CD4-positive, CD25-positive, alpha-beta regulatory T cell (primary cell): ENCODE measurements around the gene LY9. TPM values are rescaled to one million over a fixed set of nuclear protein-coding genes. Genes with fewer than 3 reads are reported as not detected.

Source experiments
- ATAC-seq, 2 donors: fragments of 150-1000 bp; cut with Tn5 transposase; one replicate each; pipeline ENCODE4 v1.10.0; 2021; ENCODE audit warnings: low read depth in 2 of 2, moderate number of reproducible peaks in 2 of 2, moderate library complexity in 1 of 2
- DNase-seq, 3 donors: peaks; one replicate each; pipeline versions ENCODE4 v3.0.0 to v3.0.0-alpha.2; 2012 to 2022; ENCODE audit warnings: mixed read lengths in 1 of 3
- H3K27ac ChIP-seq: one replicate; pipeline ENCODE4 v1.7.0; 2013; ENCODE audit warnings: mild to moderate bottlenecking, low read length; ENCODE audit not compliant: insufficient read depth, poor library complexity, severe bottlenecking
- H3K27me3 ChIP-seq: one replicate; pipeline ENCODE4 v1.7.0; 2013; ENCODE audit warnings: low read length; ENCODE audit not compliant: control insufficient read depth, insufficient read depth
- H3K36me3 ChIP-seq: one replicate; pipeline ENCODE4 v1.7.0; 2013; ENCODE audit warnings: mild to moderate bottlenecking, low read length, moderate library complexity; ENCODE audit not compliant: control insufficient read depth, insufficient read depth
- H3K4me1 ChIP-seq: 2 replicates; pipeline ENCODE4 v1.7.0; 2013; ENCODE audit warnings: mild to moderate bottlenecking, low read length; ENCODE audit not compliant: insufficient read depth, control insufficient read depth, poor library complexity, severe bottlenecking
- H3K4me3 ChIP-seq: one replicate; pipeline ENCODE4 v1.7.0; 2013; ENCODE audit warnings: low read depth, mild to moderate bottlenecking, low read length, moderate library complexity
- H3K9me3 ChIP-seq, 2 experiments: 1 replicate in 1 of 2; 2 replicates in 1 of 2; pipeline ENCODE4 v1.7.0; 2013; ENCODE audit warnings: low read length in 2 of 2, mild to moderate bottlenecking in 1 of 2, moderate library complexity in 1 of 2; ENCODE audit not compliant: control insufficient read depth in 2 of 2
- H3K27ac Mint-ChIP-seq, 3 donors: one replicate each; pipeline ENCODE4 v1.8.0; 2020 to 2022; ENCODE audit warnings: mild to moderate bottlenecking in 3 of 3, mixed read lengths in 3 of 3, moderate library complexity in 2 of 3
- H3K27me3 Mint-ChIP-seq: one replicate; pipeline ENCODE4 v1.8.0; 2022; ENCODE audit warnings: mild to moderate bottlenecking, mixed read lengths
- H3K36me3 Mint-ChIP-seq: one replicate; pipeline ENCODE4 v1.8.0; 2020; ENCODE audit warnings: mixed read lengths
- H3K4me1 Mint-ChIP-seq, 4 donors: one replicate each; pipeline ENCODE4 v1.8.0; 2020 to 2022; ENCODE audit warnings: mixed read lengths in 4 of 4, mild to moderate bottlenecking in 1 of 4
- H3K4me3 Mint-ChIP-seq, 4 donors: one replicate each; pipeline ENCODE4 v1.8.0; 2020 to 2022; ENCODE audit warnings: mild to moderate bottlenecking in 4 of 4, mixed read lengths in 4 of 4, moderate library complexity in 3 of 4
- H3K9me3 Mint-ChIP-seq, 7 donors: one replicate each; pipeline ENCODE4 v1.8.0; 2020 to 2022; ENCODE audit warnings: mixed read lengths in 7 of 7, mild to moderate bottlenecking in 3 of 7, moderate library complexity in 2 of 7
- polyA plus RNA-seq, 4 donors: library from polyadenylated mRNA; unstranded; fragments of 300-500 nt; fragmentation: Illumina TruSeq; gene quantifications; one replicate each; pipeline ENCODE4 v1.2.3, GENCODE V29; 2021
- total RNA-seq: library from RNA; stranded (reverse); gene quantifications from one replicate; pipeline ENCODE4 v1.2.3, GENCODE V29; 2022

Gene LY9
- total and polyA plus RNA-seq, 5 donors from 2014 or later, result 105 to 147 (median 130) TPM

- H3K4me1 ChIP-seq, result peaks cover 71% of the 10 kb centered on the region
Observed at GRCh38 chr1:160799641-160800040, 3.7 kb downstream of the LY9 start.

DNA sequence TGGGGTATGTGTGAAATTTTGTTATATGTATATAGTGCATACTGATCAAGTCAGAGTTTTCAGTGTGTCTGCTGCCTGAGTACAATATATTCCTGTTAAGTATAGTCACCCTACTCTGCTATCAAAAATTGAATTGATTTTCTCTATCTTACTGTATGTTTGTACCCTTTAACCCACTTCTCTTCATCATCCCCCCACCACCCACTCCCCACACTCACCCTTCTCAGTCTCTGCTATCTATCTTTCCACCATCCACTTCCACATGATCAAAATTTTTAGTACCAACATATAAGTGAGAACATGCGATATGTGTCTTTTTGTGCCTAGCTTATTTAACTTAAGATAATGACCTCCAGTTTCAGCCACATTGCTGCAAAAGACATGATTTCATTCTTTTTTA is 4.2 kb downstream of the LY9 start:
- ATAC-seq (no peak), DNase-seq (no peak)
- peaks cover 0 to 8% (median 0%) of the 10 kb centered on the region in 7 donors for H3K9me3 Mint-ChIP-seq
- H3K27me3 ChIP-seq, result no peaks in the 10 kb centered on the region
- H3K4me1 Mint-ChIP-seq, result peaks cover 36 to 81% (median 64%) of the 10 kb centered on the region in 4 donors
- H3K4me3 ChIP-seq, result peak overlapping the region; percentile 98
- no peaks in the 10 kb centered on the region for H3K9me3 ChIP-seq
- H3K27me3 Mint-ChIP-seq, result no peaks in the 10 kb centered on the region
- peaks cover 40% of the 10 kb centered on the region for H3K36me3 ChIP-seq
- peak overlapping the region; percentile 95 to 98 (median 98) for H3K4me3 Mint-ChIP-seq
- H3K36me3 Mint-ChIP-seq, result peaks cover 55% of the 10 kb centered on the region
- peak overlapping the region; percentile 96 to 99 (median 96) for H3K27ac Mint-ChIP-seq
- peaks cover 69% of the 10 kb centered on the region for H3K4me1 ChIP-seq
- peak overlapping the region; percentile 57 for H3K27ac ChIP-seq

More at GRCh38 chr1:160799641-160800040, 3.7 kb downstream of the LY9 start:
- H3K4me3 ChIP-seq, result peak overlapping the region; percentile 98
- Mint-ChIP-seq H3K36me3 (peaks cover 49% of the 10 kb centered on the region), H3K27ac (peak overlapping the region; percentile 96 to 99 (median 96)), H3K4me1 (peaks cover 31 to 77% (median 60%) of the 10 kb centered on the region in 4 donors), H3K9me3 (peaks cover 0 to 4% (median 0%) of the 10 kb centered on the region in 7 donors), H3K27me3 (no peaks in the 10 kb centered on the region), H3K4me3 (peak overlapping the region; percentile 95 to 98 (median 98))
- ATAC-seq (no peak), DNase-seq (no peak)
- peaks cover 38% of the 10 kb centered on the region for H3K36me3 ChIP-seq
- no peaks in the 10 kb centered on the region for H3K9me3 ChIP-seq
- no peaks in the 10 kb centered on the region for H3K27me3 ChIP-seq
- H3K27ac ChIP-seq, result no peak overlapping the region

DNA sequence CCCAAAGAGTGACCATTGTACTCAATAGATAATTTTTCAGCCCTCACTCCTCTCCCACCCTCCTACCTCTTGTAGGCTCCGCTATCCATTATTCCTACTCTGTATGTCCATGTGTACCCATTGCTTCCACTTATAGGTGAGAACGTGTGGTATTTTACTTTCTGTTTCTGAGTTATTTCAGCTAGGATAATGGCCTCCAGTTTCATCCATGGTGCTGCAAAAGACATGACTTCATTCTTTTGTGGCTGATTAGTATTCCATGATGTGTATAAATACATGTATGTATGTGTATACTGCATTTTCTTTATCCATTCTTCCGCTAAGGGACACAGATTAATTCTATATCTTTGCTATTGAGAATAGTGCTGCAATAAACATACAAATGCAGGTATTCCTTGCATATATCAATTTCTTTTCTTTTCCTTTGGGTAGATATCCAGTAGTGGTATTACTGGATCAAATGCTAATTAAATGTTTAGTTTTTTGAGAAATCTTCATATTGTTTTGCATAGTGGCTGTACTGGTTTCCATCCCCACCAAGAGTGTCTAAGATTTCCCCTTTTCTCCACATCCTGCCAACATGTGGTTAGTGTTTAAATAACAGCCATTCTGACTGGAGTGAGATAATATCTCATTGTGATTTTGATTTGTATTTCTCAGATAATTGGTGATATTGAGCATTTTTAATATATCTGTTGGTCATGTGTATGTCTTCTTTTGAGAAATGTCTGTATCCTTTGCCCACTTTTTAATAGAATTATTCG is 4.9 kb downstream of the LY9 start:
- H3K4me1 ChIP-seq, result peaks cover 62% of the 10 kb centered on the region
- Mint-ChIP-seq H3K27ac (peak overlapping the region; percentile 50 to 96 (median 84)), H3K4me3 (peak overlapping the region; percentile 95 to 98 (median 98)), H3K36me3 (peaks cover 61% of the 10 kb centered on the region), H3K27me3 (no peaks in the 10 kb centered on the region), H3K9me3 (peaks cover 0 to 11% (median 2%) of the 10 kb centered on the region in 7 donors), H3K4me1 (peaks cover 34 to 81% (median 63%) of the 10 kb centered on the region in 4 donors)
- H3K4me3 ChIP-seq, result peak overlapping the region; percentile 98
- ATAC-seq (no peak), DNase-seq (peak in 2 of 3 donors; percentile 37 to 65)
- peaks cover 0 to under 1% of the 10 kb centered on the region in 2 experiments for H3K9me3 ChIP-seq
- no peaks in the 10 kb centered on the region for H3K27me3 ChIP-seq
- H3K27ac ChIP-seq, result peak overlapping the region; percentile 57
- peaks cover 45% of the 10 kb centered on the region for H3K36me3 ChIP-seq

GRCh38 chr1:160801836-160802580 is 6.0 kb downstream of the LY9 start:
- Histone ChIP-seq H3K4me1 (peaks cover 52% of the 10 kb centered on the region), H3K27ac (no peak overlapping the region), H3K27me3 (no peaks in the 10 kb centered on the region), H3K4me3 (peak overlapping the region; percentile 98), H3K9me3 (peaks cover 10 to 12% of the 10 kb centered on the region in 2 experiments), H3K36me3 (peaks cover 57% of the 10 kb centered on the region)
- H3K4me3 Mint-ChIP-seq, result peak overlapping the region in 3 of 4 donors; percentile 95 to 98 (median 98)
- DNase-seq (no peak), ATAC-seq (no peak)
- no peak overlapping the region for H3K27ac Mint-ChIP-seq
- no peaks in the 10 kb centered on the region for H3K27me3 Mint-ChIP-seq
- peaks cover 72% of the 10 kb centered on the region for H3K36me3 Mint-ChIP-seq
- peaks cover 42 to 86% (median 64%) of the 10 kb centered on the region in 4 donors for H3K4me1 Mint-ChIP-seq
- peaks cover 0 to 22% (median 7%) of the 10 kb centered on the region in 7 donors for H3K9me3 Mint-ChIP-seq

DNA sequence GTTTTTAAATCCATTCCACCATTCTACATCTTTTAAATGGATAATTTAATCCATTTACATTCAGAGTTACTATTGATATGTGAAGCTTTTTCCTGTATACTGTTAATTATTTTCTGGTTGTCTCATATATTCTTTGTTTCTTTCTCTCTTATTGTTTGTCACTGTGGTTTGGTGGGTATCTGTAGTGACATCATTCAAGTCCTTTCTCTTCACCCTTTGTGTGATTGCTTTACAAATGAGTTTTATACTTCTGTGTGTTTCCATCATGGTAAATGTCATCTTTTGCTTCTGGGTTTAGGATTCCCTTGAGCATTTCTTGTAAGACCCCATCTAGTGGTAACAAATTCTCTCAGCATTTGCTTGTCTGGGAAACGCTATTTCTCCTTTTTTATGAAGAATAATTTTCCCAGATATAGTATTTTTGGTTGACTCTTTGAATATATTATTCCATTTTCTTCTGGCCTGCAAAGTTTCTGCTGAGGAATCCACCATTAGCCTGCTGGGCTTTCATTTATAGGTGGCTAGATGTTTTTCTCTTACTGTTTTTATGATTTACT is 10.2 kb downstream of the LY9 start:
- Histone ChIP-seq H3K36me3 (peaks cover 86% of the 10 kb centered on the region), H3K9me3 (peaks cover 16% of the 10 kb centered on the region in 2 experiments), H3K4me1 (peaks cover 32% of the 10 kb centered on the region), H3K27ac (no peak overlapping the region), H3K4me3 (no peak overlapping the region), H3K27me3 (no peaks in the 10 kb centered on the region)
- peaks cover 75% of the 10 kb centered on the region for H3K36me3 Mint-ChIP-seq
- peaks cover 0 to 26% (median 7%) of the 10 kb centered on the region in 7 donors for H3K9me3 Mint-ChIP-seq
- H3K27ac Mint-ChIP-seq, result peak overlapping the region; percentile 23 to 66 (median 37)
- no peak for DNase-seq
- H3K4me3 Mint-ChIP-seq, result peak overlapping the region in 3 of 4 donors; percentile 9 to 64 (median 35)
- H3K27me3 Mint-ChIP-seq, result no peaks in the 10 kb centered on the region
- peaks cover 41 to 82% (median 56%) of the 10 kb centered on the region in 4 donors for H3K4me1 Mint-ChIP-seq
- ATAC-seq, result no peak

DNA sequence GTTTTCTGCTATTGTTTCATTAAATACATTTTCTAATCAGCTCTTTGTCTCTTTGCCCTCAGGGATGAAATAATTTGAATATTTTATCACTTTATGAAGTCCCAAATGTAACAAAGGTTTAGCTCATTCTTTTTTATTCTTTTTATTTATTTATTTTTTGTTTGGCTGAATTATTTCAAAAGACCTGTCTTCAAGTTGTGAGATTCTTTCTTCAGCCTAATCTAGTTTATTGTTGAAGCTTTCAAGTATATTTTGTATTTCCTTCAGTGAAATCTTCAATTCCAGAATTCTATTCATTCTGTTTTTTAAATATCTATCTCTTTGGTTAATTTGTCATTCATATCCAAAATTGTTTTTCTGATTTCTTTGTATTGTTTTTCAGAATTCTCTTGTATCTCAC is 10.8 kb downstream of the LY9 start:
- peaks cover 16% of the 10 kb centered on the region in 2 experiments for H3K9me3 ChIP-seq
- H3K27me3 Mint-ChIP-seq, result no peaks in the 10 kb centered on the region
- no peak for ATAC-seq
- H3K27me3 ChIP-seq, result no peaks in the 10 kb centered on the region
- H3K36me3 ChIP-seq, result peaks cover 89% of the 10 kb centered on the region
- H3K9me3 Mint-ChIP-seq, result peaks cover 0 to 26% (median 7%) of the 10 kb centered on the region in 7 donors
- no peak for DNase-seq
- H3K4me1 ChIP-seq, result peaks cover 26% of the 10 kb centered on the region
- no peak overlapping the region for H3K27ac ChIP-seq
- peaks cover 41 to 82% (median 58%) of the 10 kb centered on the region in 4 donors for H3K4me1 Mint-ChIP-seq
- peaks cover 76% of the 10 kb centered on the region for H3K36me3 Mint-ChIP-seq
- H3K4me3 ChIP-seq, result no peak overlapping the region
- peak overlapping the region in 3 of 4 donors; percentile 62 to 65 (median 64) for H3K4me3 Mint-ChIP-seq
- peak overlapping the region in 1 of 3 donors; percentile 53 for H3K27ac Mint-ChIP-seq

DNA sequence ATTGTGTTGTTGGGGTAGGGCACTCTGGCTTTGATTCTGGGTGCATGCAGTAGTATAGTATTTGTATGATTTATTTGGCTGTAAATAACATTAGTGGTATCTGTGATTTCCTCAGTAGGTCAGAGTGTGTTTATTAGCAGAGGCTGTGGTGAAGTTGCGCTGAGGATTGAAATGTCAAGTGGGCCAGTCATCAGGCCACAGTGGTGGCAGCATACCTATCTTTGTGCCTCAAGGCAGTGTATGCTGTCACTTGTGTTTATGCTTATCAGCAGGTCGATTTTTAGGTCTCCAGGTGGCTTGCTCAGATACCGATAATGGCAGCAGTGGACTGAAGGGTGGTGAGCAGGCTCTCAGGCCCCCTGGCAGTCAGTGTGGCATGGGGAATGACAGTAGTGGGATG is 11.3 kb downstream of the LY9 start:
- H3K4me3 ChIP-seq, result peak overlapping the region; percentile 11
- no peaks in the 10 kb centered on the region for H3K27me3 ChIP-seq
- ATAC-seq (no peak), DNase-seq (no peak)
- H3K36me3 ChIP-seq, result peaks cover 89% of the 10 kb centered on the region
- H3K4me1 ChIP-seq, result peaks cover 21% of the 10 kb centered on the region
- no peak overlapping the region for H3K27ac ChIP-seq
- Mint-ChIP-seq H3K27me3 (no peaks in the 10 kb centered on the region), H3K36me3 (peaks cover 80% of the 10 kb centered on the region), H3K27ac (peak overlapping the region in 1 of 3 donors; percentile 53), H3K4me1 (peaks cover 46 to 87% (median 62%) of the 10 kb centered on the region in 4 donors), H3K4me3 (peak overlapping the region; percentile 48 to 65 (median 58)), H3K9me3 (peaks cover 0 to 26% (median 7%) of the 10 kb centered on the region in 7 donors)
- H3K9me3 ChIP-seq, result peaks cover 16% of the 10 kb centered on the region in 2 experiments
